ENCODE results near the gene MXD3.
"Not testable (repeated sequence)": the region's sequence is repeated elsewhere in the genome, so short reads cannot be mapped to it uniquely, and the experiment has no call there.

DNA sequence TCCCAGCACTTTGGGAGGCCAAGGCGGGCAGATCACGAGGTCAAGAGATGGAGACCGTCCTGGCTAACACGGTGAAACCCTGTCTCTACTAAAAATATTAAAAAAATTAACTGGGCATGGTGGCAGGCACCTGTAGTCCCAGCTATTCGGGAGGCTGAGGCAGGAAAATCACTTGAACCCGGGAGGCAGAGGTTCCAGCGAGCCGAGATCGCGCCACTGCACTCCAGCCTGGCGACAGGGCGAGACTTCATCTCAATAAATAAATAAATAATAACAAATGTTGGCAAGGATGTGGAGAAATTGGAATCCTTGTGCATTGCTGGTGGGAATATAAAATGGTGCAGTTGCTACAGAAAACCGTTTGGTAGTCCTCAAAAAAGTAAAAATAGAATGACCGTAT is 31.3 kb upstream of the MXD3 start:
- not testable (repeated sequence) for TF ChIP-seq CTCF, POLR2AphosphoS5, POLR2A (IDR thresholded peaks at IDR 0.05)

Data from breast epithelium (tissue), 3 donors.